Astrocyte (in vitro differentiated cells and primary cell): ENCODE data around the gene PRUNE1. TPM values are rescaled to one million over a fixed set of nuclear protein-coding genes. Genes with fewer than 3 reads are reported as not detected.

Experiments used
- DNase-seq: peaks from one replicate; pipeline ENCODE4 v3.0.0-alpha.2; 2010; ENCODE audit warnings: low read depth
- FAIRE-seq: peaks from 2 replicates; lab custom pipeline; 2011; peaks lifted over from hg19 to GRCh38; lab: Jason Lieb, UNC
- H2AFZ ChIP-seq: 2 replicates; pipeline ENCODE4 v1.6.0; 2012; ENCODE audit warnings: low read depth, low read length, inconsistent platforms
- H3K27ac ChIP-seq: 2 replicates; pipeline ENCODE4 v1.5.1; 2011; ENCODE audit warnings: low read depth, low read length, inconsistent platforms
- H3K27me3 ChIP-seq: 2 replicates; pipeline ENCODE4 v1.6.0; 2011; ENCODE audit warnings: low read length, inconsistent platforms; ENCODE audit not compliant: insufficient read depth
- H3K36me3 ChIP-seq: 2 replicates; pipeline ENCODE4 v1.5.1; 2011; ENCODE audit warnings: low read length, inconsistent platforms; ENCODE audit not compliant: insufficient read depth
- H3K4me1 ChIP-seq: 2 replicates; pipeline ENCODE4 v1.5.1; 2011; ENCODE audit warnings: low read length, inconsistent platforms; ENCODE audit not compliant: insufficient read depth
- H3K4me2 ChIP-seq: 2 replicates; pipeline ENCODE4 v1.6.0; 2012; ENCODE audit warnings: low read length, inconsistent platforms
- H3K4me3 ChIP-seq: 2 replicates; pipeline ENCODE4 v1.5.1; 2011; ENCODE audit warnings: low read depth, mild to moderate bottlenecking, low read length, inconsistent platforms; ENCODE audit not compliant: insufficient read depth
- H3K79me2 ChIP-seq: 2 replicates; pipeline ENCODE4 v1.6.0; 2012; ENCODE audit warnings: mild to moderate bottlenecking, low read length, inconsistent platforms; ENCODE audit not compliant: insufficient read depth
- H3K9ac ChIP-seq: 2 replicates; pipeline ENCODE4 v1.6.0; 2012; ENCODE audit warnings: mild to moderate bottlenecking, low read length, inconsistent platforms
- H3K9me3 ChIP-seq: 2 replicates; pipeline ENCODE4 v1.5.1; 2012; ENCODE audit warnings: low read depth, mild to moderate bottlenecking, low read length, inconsistent platforms; ENCODE audit not compliant: insufficient read depth
- H4K20me1 ChIP-seq: 2 replicates; pipeline ENCODE4 v1.6.0; 2012; ENCODE audit warnings: low read length, inconsistent platforms; ENCODE audit not compliant: insufficient read depth
- H3K27ac Mint-ChIP-seq: one replicate; pipeline ENCODE4 v1.8.0; 2021; ENCODE audit warnings: mild to moderate bottlenecking, mixed read lengths; ENCODE audit not compliant: unreplicated experiment
- H3K27me3 Mint-ChIP-seq: one replicate; pipeline ENCODE4 v1.8.0; 2021; ENCODE audit warnings: low read depth, mixed read lengths; ENCODE audit not compliant: unreplicated experiment
- H3K36me3 Mint-ChIP-seq: one replicate; pipeline ENCODE4 v1.8.0; 2021; ENCODE audit warnings: low read depth, mixed read lengths; ENCODE audit not compliant: unreplicated experiment
- H3K4me1 Mint-ChIP-seq: one replicate; pipeline ENCODE4 v1.8.0; 2021; ENCODE audit warnings: low read depth, mixed read lengths; ENCODE audit not compliant: unreplicated experiment
- H3K4me3 Mint-ChIP-seq: one replicate; pipeline ENCODE4 v1.8.0; 2021; ENCODE audit warnings: mild to moderate bottlenecking, moderate library complexity, mixed read lengths; ENCODE audit not compliant: unreplicated experiment
- H3K9me3 Mint-ChIP-seq: one replicate; pipeline ENCODE4 v1.8.0; 2021; ENCODE audit warnings: mild to moderate bottlenecking, mixed read lengths; ENCODE audit not compliant: unreplicated experiment
- CTCF ChIP-seq: IDR thresholded peaks from 2 replicates; pipeline ENCODE4 v1.5.1; 2011; ENCODE audit warnings: low read depth, mild to moderate bottlenecking, inconsistent platforms, low read length, moderate library complexity; ENCODE audit not compliant: insufficient read depth
- EZH2 ChIP-seq: IDR thresholded peaks from 2 replicates; pipeline ENCODE4 v1.6.1; 2012; ENCODE audit warnings: mild to moderate bottlenecking, low read length, inconsistent platforms; ENCODE audit not compliant: insufficient read depth
- total RNA-seq: library from RNA; stranded (reverse); gene quantifications from 2 replicates; pipeline ENCODE4 v1.2.1, GENCODE V29; 2021

PRUNE1 gene
- total RNA-seq, 1 donor from 2014 or later: 14.3 TPM

GRCh38 chr1:150976879-150977694 lies 31.2 kb upstream of the PRUNE1 start:
- H3K27ac Mint-ChIP-seq: peak overlapping the region; percentile 10
- Histone ChIP-seq H3K4me1 (peaks cover 41% of the 10 kb centered on the region), H3K27ac (no peak overlapping the region), H2AFZ (peak overlapping the region; percentile 54), H3K36me3 (no peaks in the 10 kb centered on the region), H3K79me2 (peaks cover 21% of the 10 kb centered on the region), H3K27me3 (no peaks in the 10 kb centered on the region), H3K4me2 (peak overlapping the region; percentile 72), H3K4me3 (no peak overlapping the region), H3K9me3 (no peaks in the 10 kb centered on the region), H4K20me1 (peaks cover 18% of the 10 kb centered on the region), H3K9ac (no peak overlapping the region)
- H3K4me1 Mint-ChIP-seq: peaks cover 34% of the 10 kb centered on the region
- TF ChIP-seq EZH2 (no peak), CTCF (no peak)
- no peaks in the 10 kb centered on the region for H3K9me3 Mint-ChIP-seq
- FAIRE-seq (no peak), DNase-seq (no peak)
- peaks cover 2% of the 10 kb centered on the region for H3K36me3 Mint-ChIP-seq
- peak overlapping the region; percentile 55 for H3K4me3 Mint-ChIP-seq
- H3K27me3 Mint-ChIP-seq: no peaks in the 10 kb centered on the region

- Histone ChIP-seq H3K9me3 (no peaks in the 10 kb centered on the region), H3K4me1 (peaks cover 31% of the 10 kb centered on the region), H3K9ac (no peak overlapping the region), H3K27me3 (no peaks in the 10 kb centered on the region), H3K79me2 (no peaks in the 10 kb centered on the region), H3K4me2 (peak overlapping the region; percentile 71), H2AFZ (peak overlapping the region; percentile 51), H4K20me1 (no peaks in the 10 kb centered on the region), H3K36me3 (no peaks in the 10 kb centered on the region), H3K27ac (no peak overlapping the region), H3K4me3 (no peak overlapping the region)
- peaks cover 23% of the 10 kb centered on the region for H3K4me1 Mint-ChIP-seq
- FAIRE-seq (no peak), DNase-seq (peak; percentile 65)
- no peak overlapping the region for H3K4me3 Mint-ChIP-seq
- peaks cover 3% of the 10 kb centered on the region for H3K27me3 Mint-ChIP-seq
- TF ChIP-seq CTCF: peak; percentile 100
- TF ChIP-seq EZH2: no peak
- H3K36me3 Mint-ChIP-seq: no peaks in the 10 kb centered on the region
- H3K27ac Mint-ChIP-seq: peak overlapping the region; percentile 69
- no peaks in the 10 kb centered on the region for H3K9me3 Mint-ChIP-seq
Measured at GRCh38 chr1:150979092-150980056, 28.9 kb upstream of the PRUNE1 start.
